Measurements from ENCODE around the gene GNAT1. TPM values are rescaled to one million over a fixed set of nuclear protein-coding genes. Genes with fewer than 3 reads are reported as not detected.

GNAT1 gene
- total RNA-seq, 4 donors from 2014 or later: not detected

DNA sequence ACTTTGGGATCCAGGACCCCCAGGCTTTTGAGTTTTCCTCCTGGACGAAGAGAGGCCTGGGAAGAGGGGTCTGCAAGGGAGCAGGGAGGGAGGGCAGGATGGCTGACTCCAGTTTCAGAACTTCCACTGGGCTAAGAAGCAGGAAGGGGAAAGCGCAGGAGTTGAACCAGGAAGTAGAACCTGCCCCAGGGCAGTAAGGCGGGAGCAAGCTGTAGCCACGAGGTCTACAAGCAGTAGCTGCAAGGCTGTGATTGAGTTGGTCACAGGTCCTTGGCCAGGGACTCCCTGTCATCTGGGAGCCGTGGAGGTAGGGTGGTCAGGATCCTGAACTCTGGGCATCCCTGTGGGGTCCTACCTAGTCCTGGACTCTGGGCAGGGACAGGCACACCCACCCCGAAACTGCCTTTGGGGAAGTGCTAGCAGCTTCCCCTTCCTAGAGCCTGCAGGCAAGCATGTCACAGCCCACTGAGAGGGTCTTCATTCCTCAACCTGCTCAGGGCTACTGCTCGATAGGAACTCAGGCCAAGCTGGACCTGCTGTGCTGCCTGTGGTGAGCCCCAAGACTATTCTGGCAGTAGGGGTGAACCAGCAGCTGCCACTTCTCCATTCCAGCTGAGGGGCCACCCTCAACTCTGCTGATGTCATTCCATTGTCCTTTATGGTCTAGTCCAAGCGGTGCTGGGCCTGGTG lies 38.8 kb downstream of the GNAT1 start:
- Histone ChIP-seq H3K27ac (peak overlapping the region in 2 of 4 donors; percentile 19 to 49), H3K4me3 (no peak overlapping the region), H3K4me1 (peaks cover 0 to 25% (median 3%) of the 10 kb centered on the region in 4 donors), H3K27me3 (no peaks in the 10 kb centered on the region), H3K9me3 (no peaks in the 10 kb centered on the region), H3K36me3 (no peaks in the 10 kb centered on the region)
- DNase-seq: no peak
- TF ChIP-seq, protein P1, sequence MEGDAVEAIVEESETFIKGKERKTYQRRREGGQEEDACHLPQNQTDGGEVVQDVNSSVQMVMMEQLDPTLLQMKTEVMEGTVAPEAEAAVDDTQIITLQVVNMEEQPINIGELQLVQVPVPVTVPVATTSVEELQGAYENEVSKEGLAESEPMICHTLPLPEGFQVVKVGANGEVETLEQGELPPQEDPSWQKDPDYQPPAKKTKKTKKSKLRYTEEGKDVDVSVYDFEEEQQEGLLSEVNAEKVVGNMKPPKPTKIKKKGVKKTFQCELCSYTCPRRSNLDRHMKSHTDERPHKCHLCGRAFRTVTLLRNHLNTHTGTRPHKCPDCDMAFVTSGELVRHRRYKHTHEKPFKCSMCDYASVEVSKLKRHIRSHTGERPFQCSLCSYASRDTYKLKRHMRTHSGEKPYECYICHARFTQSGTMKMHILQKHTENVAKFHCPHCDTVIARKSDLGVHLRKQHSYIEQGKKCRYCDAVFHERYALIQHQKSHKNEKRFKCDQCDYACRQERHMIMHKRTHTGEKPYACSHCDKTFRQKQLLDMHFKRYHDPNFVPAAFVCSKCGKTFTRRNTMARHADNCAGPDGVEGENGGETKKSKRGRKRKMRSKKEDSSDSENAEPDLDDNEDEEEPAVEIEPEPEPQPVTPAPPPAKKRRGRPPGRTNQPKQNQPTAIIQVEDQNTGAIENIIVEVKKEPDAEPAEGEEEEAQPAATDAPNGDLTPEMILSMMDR (IDR thresholded peaks at IDR 0.05): no peak
- TF ChIP-seq POLR2A (IDR thresholded peaks at IDR 0.05): no peak

DNA sequence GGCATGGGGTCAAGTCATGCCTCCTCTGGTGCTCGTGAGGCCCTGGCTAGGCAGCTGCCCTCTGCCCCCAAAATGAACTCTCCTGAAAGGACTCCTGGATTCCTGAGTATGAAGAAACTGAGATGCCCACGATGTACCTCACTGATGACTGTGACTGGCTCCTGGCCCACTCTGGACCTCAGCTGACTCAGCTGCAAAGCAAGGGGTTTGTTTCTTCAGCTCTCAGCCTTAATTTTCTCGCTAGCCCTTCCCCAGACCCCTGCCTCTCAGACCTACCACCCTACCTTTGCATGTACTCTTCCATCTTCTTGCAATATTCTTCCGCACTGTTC lies 39.4 kb downstream of the GNAT1 start:
- Histone ChIP-seq H3K4me3 (no peak overlapping the region), H3K27ac (peak overlapping the region in 2 of 4 donors; percentile 19 to 49), H3K4me1 (peaks cover 0 to 27% (median 5%) of the 10 kb centered on the region in 4 donors), H3K27me3 (no peaks in the 10 kb centered on the region), H3K9me3 (no peaks in the 10 kb centered on the region), H3K36me3 (no peaks in the 10 kb centered on the region)
- TF ChIP-seq POLR2A (IDR thresholded peaks at IDR 0.05): no peak
- TF ChIP-seq, protein P1 (IDR thresholded peaks at IDR 0.05): no peak
- no peak for DNase-seq

DNA sequence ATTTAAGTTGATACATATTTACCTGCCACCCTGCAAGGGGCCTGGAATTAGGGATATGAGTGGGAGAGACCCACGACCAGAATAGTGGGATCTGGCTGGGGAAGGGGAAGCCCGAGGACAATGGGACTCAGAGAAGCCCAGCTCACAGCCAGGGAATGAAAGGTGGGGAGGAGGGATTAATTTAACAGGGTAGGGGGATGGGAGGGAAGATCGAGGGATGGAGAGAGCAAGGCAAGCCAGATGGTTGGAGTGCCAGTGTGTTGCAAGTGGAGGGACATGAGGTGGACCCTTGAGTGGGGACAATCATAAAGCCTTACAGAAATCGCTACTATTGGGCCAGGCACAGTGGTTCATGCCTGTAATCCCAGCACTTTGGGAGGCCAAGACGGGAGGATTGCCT lies 40.2 kb downstream of the GNAT1 start:
- Histone ChIP-seq H3K27ac (no peak overlapping the region), H3K9me3 (no peaks in the 10 kb centered on the region), H3K4me3 (no peak overlapping the region), H3K27me3 (no peaks in the 10 kb centered on the region), H3K4me1 (peaks cover 0 to 22% (median 5%) of the 10 kb centered on the region in 4 donors), H3K36me3 (no peaks in the 10 kb centered on the region)
- TF ChIP-seq POLR2A (IDR thresholded peaks at IDR 0.05): no peak
- TF ChIP-seq, protein P1 (IDR thresholded peaks at IDR 0.05): no peak
- DNase-seq: no peak

DNA sequence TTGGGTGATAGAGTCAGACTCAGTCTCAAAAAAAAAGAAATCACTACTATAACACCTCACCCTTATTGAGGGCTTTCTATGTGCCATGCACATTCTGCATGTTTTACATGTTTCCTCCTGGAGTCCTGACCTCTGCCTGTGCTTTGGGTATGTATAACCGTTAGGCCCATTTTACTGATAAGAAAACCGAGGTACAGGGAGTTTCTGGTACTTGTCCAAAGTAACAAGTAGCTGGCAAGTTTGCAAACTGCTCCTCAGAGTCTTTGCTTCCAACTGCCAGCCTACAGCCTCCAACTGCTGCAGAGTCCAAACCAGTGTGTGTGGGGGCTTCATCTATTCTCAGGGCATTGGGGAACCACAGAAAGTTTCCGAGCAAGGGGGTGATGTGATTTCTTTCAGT lies 40.9 kb downstream of the GNAT1 start:
- no peak for DNase-seq
- no peaks in the 10 kb centered on the region for H3K36me3 ChIP-seq
- TF ChIP-seq, protein P1 (IDR thresholded peaks at IDR 0.05): no peak
- no peak for TF ChIP-seq POLR2A (IDR thresholded peaks at IDR 0.05)
- H3K4me3 ChIP-seq: no peak overlapping the region
- H3K9me3 ChIP-seq: no peaks in the 10 kb centered on the region
- no peak overlapping the region for H3K27ac ChIP-seq
- H3K27me3 ChIP-seq: no peaks in the 10 kb centered on the region
- peaks cover 0 to 20% (median 5%) of the 10 kb centered on the region in 4 donors for H3K4me1 ChIP-seq

DNA sequence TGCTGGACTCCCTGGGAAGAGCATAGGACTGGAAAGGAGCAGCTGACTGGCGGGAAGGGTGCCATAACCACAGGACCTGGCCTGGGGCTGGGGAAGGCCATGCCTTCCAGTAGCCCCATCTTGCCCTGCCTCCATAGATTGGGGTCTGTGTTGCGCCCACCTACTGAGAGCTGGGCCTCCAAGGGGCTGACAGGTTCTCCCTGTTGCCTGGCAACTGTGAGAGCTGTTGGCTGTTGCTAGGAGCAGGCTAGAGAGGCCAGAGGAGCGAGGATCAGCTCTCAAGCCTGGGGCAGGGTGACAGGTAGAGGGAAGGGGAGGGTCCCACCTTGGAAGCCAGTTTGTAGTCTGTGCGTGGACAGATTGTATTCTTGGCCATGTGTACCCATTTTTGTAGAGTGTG lies 41.8 kb downstream of the GNAT1 start:
- no peaks in the 10 kb centered on the region for H3K36me3 ChIP-seq

More for the DNA sequence above, 41.8 kb downstream of the GNAT1 start:
- no peak for TF ChIP-seq POLR2A (IDR thresholded peaks at IDR 0.05)
- TF ChIP-seq, protein P1 (IDR thresholded peaks at IDR 0.05): no peak
- Histone ChIP-seq H3K4me1 (peaks cover 0 to 22% (median 7%) of the 10 kb centered on the region in 4 donors), H3K27ac (peak overlapping the region in 1 of 4 donors; percentile 30), H3K27me3 (no peaks in the 10 kb centered on the region), H3K4me3 (no peak overlapping the region), H3K9me3 (no peaks in the 10 kb centered on the region)
- peak in 1 of 3 donors; percentile 43 for DNase-seq
